ENCODE data around the gene TRIM34. TPM values are rescaled to one million over a fixed set of nuclear protein-coding genes. Genes with fewer than 3 reads are reported as not detected.

TRIM34 gene
- polyA plus RNA-seq, 2 of the 4 experiments (the other 2 are of a cell fraction): 6.8 to 15.2 TPM

DNA sequence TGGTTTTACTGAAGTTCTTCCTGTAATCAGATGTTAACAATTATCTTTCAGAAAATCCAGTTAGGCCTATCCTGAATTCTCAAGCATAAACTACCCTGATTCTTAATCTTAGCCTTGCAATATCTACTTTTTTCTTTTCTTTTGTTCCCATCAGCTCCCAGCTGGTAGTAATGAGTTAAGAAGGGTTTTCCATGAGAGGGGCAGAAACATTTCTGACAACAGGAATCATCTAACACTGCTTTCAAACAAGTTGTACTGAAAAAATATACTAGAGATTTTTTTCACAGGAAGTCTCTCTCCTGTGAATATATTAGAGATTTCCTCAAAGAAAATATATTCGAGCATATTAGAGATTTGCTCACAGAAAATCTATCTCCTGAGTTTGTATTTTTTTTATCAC, 31.7 kb upstream of the TRIM34 start:
- WGBS (ENCODE audit: missing lambda C conversion rate): 81% methylated on average over 1 of the region's 1 CpG
- TF ChIP-seq, protein P1, sequence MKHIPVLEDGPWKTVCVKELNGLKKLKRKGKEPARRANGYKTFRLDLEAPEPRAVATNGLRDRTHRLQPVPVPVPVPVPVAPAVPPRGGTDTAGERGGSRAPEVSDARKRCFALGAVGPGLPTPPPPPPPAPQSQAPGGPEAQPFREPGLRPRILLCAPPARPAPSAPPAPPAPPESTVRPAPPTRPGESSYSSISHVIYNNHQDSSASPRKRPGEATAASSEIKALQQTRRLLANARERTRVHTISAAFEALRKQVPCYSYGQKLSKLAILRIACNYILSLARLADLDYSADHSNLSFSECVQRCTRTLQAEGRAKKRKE (CRISPR knock-in tag; IDR thresholded peaks at IDR 0.05; ENCODE audit: low read depth): no peak
- TF ChIP-seq RFX5 (IDR thresholded peaks at IDR 0.05): no peak
- TF ChIP-seq HEYL (CRISPR knock-in tag; IDR thresholded peaks at IDR 0.05): no peak
- TF ChIP-seq, protein P2, sequence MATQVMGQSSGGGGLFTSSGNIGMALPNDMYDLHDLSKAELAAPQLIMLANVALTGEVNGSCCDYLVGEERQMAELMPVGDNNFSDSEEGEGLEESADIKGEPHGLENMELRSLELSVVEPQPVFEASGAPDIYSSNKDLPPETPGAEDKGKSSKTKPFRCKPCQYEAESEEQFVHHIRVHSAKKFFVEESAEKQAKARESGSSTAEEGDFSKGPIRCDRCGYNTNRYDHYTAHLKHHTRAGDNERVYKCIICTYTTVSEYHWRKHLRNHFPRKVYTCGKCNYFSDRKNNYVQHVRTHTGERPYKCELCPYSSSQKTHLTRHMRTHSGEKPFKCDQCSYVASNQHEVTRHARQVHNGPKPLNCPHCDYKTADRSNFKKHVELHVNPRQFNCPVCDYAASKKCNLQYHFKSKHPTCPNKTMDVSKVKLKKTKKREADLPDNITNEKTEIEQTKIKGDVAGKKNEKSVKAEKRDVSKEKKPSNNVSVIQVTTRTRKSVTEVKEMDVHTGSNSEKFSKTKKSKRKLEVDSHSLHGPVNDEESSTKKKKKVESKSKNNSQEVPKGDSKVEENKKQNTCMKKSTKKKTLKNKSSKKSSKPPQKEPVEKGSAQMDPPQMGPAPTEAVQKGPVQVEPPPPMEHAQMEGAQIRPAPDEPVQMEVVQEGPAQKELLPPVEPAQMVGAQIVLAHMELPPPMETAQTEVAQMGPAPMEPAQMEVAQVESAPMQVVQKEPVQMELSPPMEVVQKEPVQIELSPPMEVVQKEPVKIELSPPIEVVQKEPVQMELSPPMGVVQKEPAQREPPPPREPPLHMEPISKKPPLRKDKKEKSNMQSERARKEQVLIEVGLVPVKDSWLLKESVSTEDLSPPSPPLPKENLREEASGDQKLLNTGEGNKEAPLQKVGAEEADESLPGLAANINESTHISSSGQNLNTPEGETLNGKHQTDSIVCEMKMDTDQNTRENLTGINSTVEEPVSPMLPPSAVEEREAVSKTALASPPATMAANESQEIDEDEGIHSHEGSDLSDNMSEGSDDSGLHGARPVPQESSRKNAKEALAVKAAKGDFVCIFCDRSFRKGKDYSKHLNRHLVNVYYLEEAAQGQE (IDR thresholded peaks at IDR 0.05): no peak
- no peak for TF ChIP-seq TP53 (CRISPR knock-in tag; IDR thresholded peaks at IDR 0.05)
- TF ChIP-seq RNF2 (IDR thresholded peaks at IDR 0.05; ENCODE audit: borderline replicate concordance, low read depth): no peak
- no peak for TF ChIP-seq EHF (CRISPR knock-in tag; IDR thresholded peaks at IDR 0.05)
- no peak for TF ChIP-seq ZSCAN20 (CRISPR knock-in tag; IDR thresholded peaks at IDR 0.05)
- TF ChIP-seq SREBF2 (IDR thresholded peaks at IDR 0.05): no peak
- TF ChIP-seq HOXB13 (CRISPR knock-in tag; IDR thresholded peaks at IDR 0.05; ENCODE audit: low read depth): no peak
- TF ChIP-seq TFCP2L1 (CRISPR knock-in tag; IDR thresholded peaks at IDR 0.05): no peak
- TF ChIP-seq NFE2L2 (conservative IDR thresholded peaks at IDR 0.05; ENCODE audit: low read length): no peak
- no peak for TF ChIP-seq BHLHE40 (IDR thresholded peaks at IDR 0.05; ENCODE audit: low read depth, low read length)
- no peak for TF ChIP-seq JUN (IDR thresholded peaks at IDR 0.05)
- TF ChIP-seq, protein P3, sequence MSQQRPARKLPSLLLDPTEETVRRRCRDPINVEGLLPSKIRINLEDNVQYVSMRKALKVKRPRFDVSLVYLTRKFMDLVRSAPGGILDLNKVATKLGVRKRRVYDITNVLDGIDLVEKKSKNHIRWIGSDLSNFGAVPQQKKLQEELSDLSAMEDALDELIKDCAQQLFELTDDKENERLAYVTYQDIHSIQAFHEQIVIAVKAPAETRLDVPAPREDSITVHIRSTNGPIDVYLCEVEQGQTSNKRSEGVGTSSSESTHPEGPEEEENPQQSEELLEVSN (IDR thresholded peaks at IDR 0.05; ENCODE audit: borderline replicate concordance, low read depth): no peak
- TF ChIP-seq MAZ (IDR thresholded peaks at IDR 0.05; ENCODE audit: borderline replicate concordance, low read depth, low read length): no peak
- TF ChIP-seq JUNB (IDR thresholded peaks at IDR 0.05): no peak
- FAIRE-seq: no peak
- Histone ChIP-seq H3K4me2 (no peak overlapping the region), H3K4me1 (peaks cover 13% of the 10 kb centered on the region), H3K27ac (no peak overlapping the region), H3K9me3 (no peaks in the 10 kb centered on the region), H3K4me3 (no peak overlapping the region)
- CTCF ChIA-PET: interaction anchor here (1.3 kb wide), 1 partner anchor 91 kb away, joined by 5 read pairs; the partner anchor contains the start of gene TRIM5
- no peak for ATAC-seq
- POLR2A ChIA-PET: no interaction called here
- no peak for DNase-seq (ENCODE audit: low read depth in 1 of 2, low spot score in 1 of 2)

GRCh38 chr11:5596607-5597201, 28.1 kb upstream of the TRIM34 start, which contains the start of gene TRIM6:
TSS of gene TRIM6 (plus strand) at chr11:5596637. CDS start at chr11:5596898, 261 bp downstream.
- FAIRE-seq: no peak
- under 1% methylated on average over 19 of the region's 20 CpGs for WGBS (ENCODE audit: missing lambda C conversion rate)
- ChIA-PET POLR2A (interaction anchor here (1.0 to 2.7 kb wide), 3 partner anchors 9 to 25 kb away, joined by 3 to 13 read pairs (median 3); no protein-coding TSS in a partner anchor), CTCF (interaction anchor here (1.0 to 1.5 kb wide), 4 partner anchors 26 to 120 kb away, joined by 3 to 4 read pairs (median 3); no protein-coding TSS in a partner anchor)
- Histone ChIP-seq H3K27ac (peak within 1 kb of the TSS; percentile 84 to 92), H3K9me3 (no peaks in the 10 kb centered on the region), H3K4me2 (peak within 1 kb of the TSS; percentile 95), H3K4me3 (peak within 1 kb of the TSS; percentile 72), H3K4me1 (peaks cover 41% of the 10 kb centered on the region)
- peak; percentile 87 to 90 for ATAC-seq
- DNase-seq (ENCODE audit: low read depth in 1 of 2, low spot score in 1 of 2): peak; percentile 58 to 84
- TF ChIP-seq, protein P4, sequence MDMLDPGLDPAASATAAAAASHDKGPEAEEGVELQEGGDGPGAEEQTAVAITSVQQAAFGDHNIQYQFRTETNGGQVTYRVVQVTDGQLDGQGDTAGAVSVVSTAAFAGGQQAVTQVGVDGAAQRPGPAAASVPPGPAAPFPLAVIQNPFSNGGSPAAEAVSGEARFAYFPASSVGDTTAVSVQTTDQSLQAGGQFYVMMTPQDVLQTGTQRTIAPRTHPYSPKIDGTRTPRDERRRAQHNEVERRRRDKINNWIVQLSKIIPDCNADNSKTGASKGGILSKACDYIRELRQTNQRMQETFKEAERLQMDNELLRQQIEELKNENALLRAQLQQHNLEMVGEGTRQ (IDR thresholded peaks at IDR 0.05): no peak
- TF ChIP-seq ESRRA (IDR thresholded peaks at IDR 0.05; ENCODE audit: borderline replicate concordance, low read length) (no peak), SREBF2 (IDR thresholded peaks at IDR 0.05) (no peak), RFX5 (IDR thresholded peaks at IDR 0.05) (no peak), RARB (CRISPR knock-in tag; IDR thresholded peaks at IDR 0.05) (no peak), ZFP36 (IDR thresholded peaks at IDR 0.05; ENCODE audit: borderline replicate concordance, partially characterized antibody) (no peak), CBX2 (IDR thresholded peaks at IDR 0.05; ENCODE audit: borderline replicate concordance, low read depth) (no peak), EP300 (IDR thresholded peaks at IDR 0.05) (no peak), BCL3 (IDR thresholded peaks at IDR 0.05) (no peak; the same call in 2 of the 3 replicates), TFCP2L1 (CRISPR knock-in tag; IDR thresholded peaks at IDR 0.05) (no peak), MAX (IDR thresholded peaks at IDR 0.05) (0 out of 2 replicates have a peak, but pooled peaks have one; percentile 35), ZNF302 (CRISPR knock-in tag; IDR thresholded peaks at IDR 0.05) (no peak), EHMT2 (IDR thresholded peaks at IDR 0.05; ENCODE audit: low read depth) (no peak)
- TF ChIP-seq, protein P5, sequence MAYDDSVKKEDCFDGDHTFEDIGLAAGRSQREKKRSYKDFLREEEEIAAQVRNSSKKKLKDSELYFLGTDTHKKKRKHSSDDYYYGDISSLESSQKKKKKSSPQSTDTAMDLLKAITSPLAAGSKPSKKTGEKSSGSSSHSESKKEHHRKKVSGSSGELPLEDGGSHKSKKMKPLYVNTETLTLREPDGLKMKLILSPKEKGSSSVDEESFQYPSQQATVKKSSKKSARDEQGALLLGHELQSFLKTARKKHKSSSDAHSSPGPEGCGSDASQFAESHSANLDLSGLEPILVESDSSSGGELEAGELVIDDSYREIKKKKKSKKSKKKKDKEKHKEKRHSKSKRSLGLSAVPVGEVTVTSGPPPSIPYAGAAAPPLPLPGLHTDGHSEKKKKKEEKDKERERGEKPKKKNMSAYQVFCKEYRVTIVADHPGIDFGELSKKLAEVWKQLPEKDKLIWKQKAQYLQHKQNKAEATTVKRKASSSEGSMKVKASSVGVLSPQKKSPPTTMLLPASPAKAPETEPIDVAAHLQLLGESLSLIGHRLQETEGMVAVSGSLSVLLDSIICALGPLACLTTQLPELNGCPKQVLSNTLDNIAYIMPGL (CRISPR knock-in tag; IDR thresholded peaks at IDR 0.05; ENCODE audit: borderline replicate concordance): no peak
